T47D (cell line): ENCODE results near the gene HOXA9.
A peak's percentile ranks its signal among the peaks of the same experiment; 100 is the strongest.

Experiments used
- DNase-seq, 2 experiments: peaks; one replicate each; pipeline versions ENCODE4 v3.0.0 to v3.0.0-alpha.2; 2011 to 2012; ENCODE audit warnings: low read depth in 1 of 2, low spot score in 1 of 2
- JUND ChIP-seq: IDR thresholded peaks from 2 replicates; pipeline ENCODE4 v1.6.1; 2012; ENCODE audit warnings: low read depth
- in situ Hi-C: cut with HindIII; loops from 2 replicates; pipeline ENCODE4 v1.10.0; 2016; ENCODE audit warnings: low sequenced_read_pairs, low pct_unique_long_range_greater_than_20kb

Gene HOXA9

GRCh38 chr7:27189295-27189996 lies 24.1 kb upstream of the HOXA9 start:
- in situ Hi-C loops: no loop called here
- DNase-seq: no peak
- TF ChIP-seq JUND: no peak

- TF ChIP-seq JUND: no peak
- in situ Hi-C loops: no loop called here
- no peak for DNase-seq
Observed at GRCh38 chr7:27188386-27189294, 23.3 kb upstream of the HOXA9 start.

GRCh38 chr7:27187475-27188385 lies 22.4 kb upstream of the HOXA9 start:
- DNase-seq: no peak
- in situ Hi-C loops: no loop called here
- TF ChIP-seq JUND: no peak

- TF ChIP-seq JUND: no peak
- DNase-seq: no peak
- in situ Hi-C loops: no loop called here
Observed at GRCh38 chr7:27186668-27187474, 21.5 kb upstream of the HOXA9 start.

- in situ Hi-C loops: no loop called here
- DNase-seq: no peak
- no peak for TF ChIP-seq JUND
Observed at GRCh38 chr7:27185854-27186667, 20.7 kb upstream of the HOXA9 start.

GRCh38 chr7:27185013-27185853 lies 19.9 kb upstream of the HOXA9 start, which contains the start of gene HOXA11:
TSS of gene HOXA11 (minus strand) at chr7:27185232. CDS start at chr7:27185144, 88 bp downstream.
- in situ Hi-C loops: no loop called here
- no peak for DNase-seq
- no peak for TF ChIP-seq JUND

- TF ChIP-seq JUND: no peak
- in situ Hi-C loops: no loop called here
- peak in 1 of 2 experiments; percentile 40 for DNase-seq
Observed at GRCh38 chr7:27184337-27185012, 19.1 kb upstream of the HOXA9 start.

GRCh38 chr7:27183682-27184336 lies 18.5 kb upstream of the HOXA9 start:
- TF ChIP-seq JUND: no peak
- DNase-seq: peak; percentile 36 to 79
- in situ Hi-C loops: no loop called here
